Fibroblast of villous mesenchyme (primary cell): Measurements from ENCODE around the gene TMED1. TPM values are rescaled to one million over a fixed set of nuclear protein-coding genes. Genes with fewer than 3 reads are reported as not detected.
A peak's percentile ranks its signal among the peaks of the same experiment; 100 is the strongest.

Experiments
- DNase-seq: peaks from one replicate; pipeline ENCODE4 v3.0.0-alpha.2; 2010; ENCODE audit warnings: low read depth
- H3K4me3 ChIP-seq: 2 replicates; pipeline ENCODE4 v1.5.1; 2011; ENCODE audit warnings: low read depth, mild to moderate bottlenecking, low read length
- CTCF ChIP-seq: IDR thresholded peaks from 2 replicates; pipeline ENCODE4 v1.5.1; 2012; ENCODE audit warnings: low read depth, mild to moderate bottlenecking, low read length; ENCODE audit not compliant: insufficient read depth
- total RNA-seq: library from RNA; depleted of rRNA; stranded (reverse); fragments of >200 nt; gene quantifications from 2 replicates; pipeline ENCODE4 v1.2.3, GENCODE V29; 2012

Gene TMED1
- total RNA-seq, 1 donor, result 46.6 TPM

- H3K4me3 ChIP-seq, result no peak overlapping the region
- no peak for DNase-seq
- no peak for TF ChIP-seq CTCF
Observed at GRCh38 chr19:10819124-10820060, 16.6 kb downstream of the TMED1 start.

GRCh38 chr19:10818301-10819123 lies 17.5 kb downstream of the TMED1 start:
- DNase-seq, result no peak
- no peak for TF ChIP-seq CTCF
- H3K4me3 ChIP-seq, result no peak overlapping the region

GRCh38 chr19:10817291-10818038 lies 18.5 kb downstream of the TMED1 start:
- TF ChIP-seq CTCF, result no peak
- peak; percentile 98 for DNase-seq
- H3K4me3 ChIP-seq, result peak overlapping the region; percentile 85

- peak overlapping the region; percentile 85 for H3K4me3 ChIP-seq
- DNase-seq, result peak; percentile 14
- TF ChIP-seq CTCF, result no peak
Observed at GRCh38 chr19:10816691-10817090, 19.3 kb downstream of the TMED1 start.

GRCh38 chr19:10815969-10816644 lies 19.9 kb downstream of the TMED1 start:
- DNase-seq, result peak; percentile 54
- H3K4me3 ChIP-seq, result peak overlapping the region; percentile 85
- TF ChIP-seq CTCF, result no peak

- TF ChIP-seq CTCF, result no peak
- no peak for DNase-seq
- H3K4me3 ChIP-seq, result peak overlapping the region; percentile 85
Observed at GRCh38 chr19:10815007-10815536, 20.9 kb downstream of the TMED1 start.
